ENCODE results near the gene LCLAT1.

Gene LCLAT1

DNA sequence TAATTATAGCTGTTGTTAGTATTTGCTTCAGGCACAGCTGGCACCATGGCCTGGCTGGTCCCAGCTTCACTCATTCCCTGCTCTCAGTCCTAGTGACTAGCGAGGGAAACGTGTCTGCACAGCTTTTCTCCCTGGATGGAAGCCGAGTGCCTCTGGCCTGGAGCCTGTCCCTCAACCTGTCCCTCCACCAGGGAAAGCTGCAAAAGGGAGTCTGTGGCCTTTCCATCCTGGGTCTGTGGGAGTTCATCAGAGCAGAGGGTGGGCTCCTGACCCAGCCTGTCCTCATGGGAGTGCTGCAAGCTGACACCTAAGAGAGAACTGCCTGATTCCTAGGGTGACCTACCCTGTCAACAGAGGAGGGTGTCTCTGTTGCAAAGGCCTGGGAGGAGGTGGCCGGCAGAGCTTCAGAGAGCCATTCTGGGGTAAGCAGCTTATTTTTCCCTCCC lies 241.9 kb downstream of the LCLAT1 start:
- TF ChIP-seq FOXP2 (optimal IDR thresholded peaks at IDR 0.05; ENCODE audit: borderline replicate concordance, extremely low read depth, extremely low read length, insufficient read depth) (no peak), SIN3A (IDR thresholded peaks at IDR 0.05; ENCODE audit: borderline replicate concordance, insufficient read depth, low read length) (no peak), TAF1 (IDR thresholded peaks at IDR 0.05; ENCODE audit: borderline replicate concordance, insufficient read depth, low read length) (no peak), POLR2AphosphoS5 (IDR thresholded peaks at IDR 0.05; ENCODE audit: low read depth, low read length) (no peak)
- TF ChIP-seq, protein P1, sequence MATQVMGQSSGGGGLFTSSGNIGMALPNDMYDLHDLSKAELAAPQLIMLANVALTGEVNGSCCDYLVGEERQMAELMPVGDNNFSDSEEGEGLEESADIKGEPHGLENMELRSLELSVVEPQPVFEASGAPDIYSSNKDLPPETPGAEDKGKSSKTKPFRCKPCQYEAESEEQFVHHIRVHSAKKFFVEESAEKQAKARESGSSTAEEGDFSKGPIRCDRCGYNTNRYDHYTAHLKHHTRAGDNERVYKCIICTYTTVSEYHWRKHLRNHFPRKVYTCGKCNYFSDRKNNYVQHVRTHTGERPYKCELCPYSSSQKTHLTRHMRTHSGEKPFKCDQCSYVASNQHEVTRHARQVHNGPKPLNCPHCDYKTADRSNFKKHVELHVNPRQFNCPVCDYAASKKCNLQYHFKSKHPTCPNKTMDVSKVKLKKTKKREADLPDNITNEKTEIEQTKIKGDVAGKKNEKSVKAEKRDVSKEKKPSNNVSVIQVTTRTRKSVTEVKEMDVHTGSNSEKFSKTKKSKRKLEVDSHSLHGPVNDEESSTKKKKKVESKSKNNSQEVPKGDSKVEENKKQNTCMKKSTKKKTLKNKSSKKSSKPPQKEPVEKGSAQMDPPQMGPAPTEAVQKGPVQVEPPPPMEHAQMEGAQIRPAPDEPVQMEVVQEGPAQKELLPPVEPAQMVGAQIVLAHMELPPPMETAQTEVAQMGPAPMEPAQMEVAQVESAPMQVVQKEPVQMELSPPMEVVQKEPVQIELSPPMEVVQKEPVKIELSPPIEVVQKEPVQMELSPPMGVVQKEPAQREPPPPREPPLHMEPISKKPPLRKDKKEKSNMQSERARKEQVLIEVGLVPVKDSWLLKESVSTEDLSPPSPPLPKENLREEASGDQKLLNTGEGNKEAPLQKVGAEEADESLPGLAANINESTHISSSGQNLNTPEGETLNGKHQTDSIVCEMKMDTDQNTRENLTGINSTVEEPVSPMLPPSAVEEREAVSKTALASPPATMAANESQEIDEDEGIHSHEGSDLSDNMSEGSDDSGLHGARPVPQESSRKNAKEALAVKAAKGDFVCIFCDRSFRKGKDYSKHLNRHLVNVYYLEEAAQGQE (IDR thresholded peaks at IDR 0.05; ENCODE audit: insufficient read depth in 1 of 2, low read depth in 2 of 2, low read length in 2 of 2), result no peak

DNA sequence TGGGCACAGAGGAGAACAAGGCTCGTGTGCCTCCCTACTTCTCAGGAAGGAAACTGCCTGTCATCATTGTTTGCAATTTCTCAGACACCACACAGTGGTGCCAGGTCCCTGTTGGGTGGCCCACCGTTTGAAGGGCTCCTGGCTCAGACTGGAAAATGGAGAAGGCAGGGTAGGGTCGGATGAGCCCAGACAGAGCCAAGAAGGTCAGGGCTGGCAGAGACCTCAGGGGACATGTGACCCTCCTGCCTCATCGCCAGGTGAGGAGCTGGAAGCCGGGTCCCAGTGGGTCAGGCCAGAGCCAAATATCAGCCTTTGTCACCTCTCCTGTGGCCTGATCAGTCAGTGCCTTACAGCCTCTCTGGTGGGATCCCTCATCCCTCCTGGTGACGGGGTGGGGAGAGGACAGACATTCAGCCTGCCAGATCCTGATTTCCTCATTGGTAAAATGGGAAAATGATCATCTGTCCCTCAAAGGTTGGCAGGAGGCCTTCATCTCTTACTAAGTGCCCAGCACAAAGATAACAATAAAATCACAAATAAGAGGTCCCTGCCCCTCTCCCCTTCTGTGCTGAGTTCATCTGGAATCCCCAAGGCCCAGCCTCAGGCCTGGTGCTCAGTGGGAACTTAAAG lies 242.6 kb downstream of the LCLAT1 start:
- TF ChIP-seq TAF1 (IDR thresholded peaks at IDR 0.05; ENCODE audit: borderline replicate concordance, insufficient read depth, low read length) (no peak), FOXP2 (optimal IDR thresholded peaks at IDR 0.05; ENCODE audit: borderline replicate concordance, extremely low read depth, extremely low read length, insufficient read depth) (no peak), SIN3A (IDR thresholded peaks at IDR 0.05; ENCODE audit: borderline replicate concordance, insufficient read depth, low read length) (no peak), POLR2AphosphoS5 (IDR thresholded peaks at IDR 0.05; ENCODE audit: low read depth, low read length) (no peak)
- TF ChIP-seq, protein P1 (IDR thresholded peaks at IDR 0.05; ENCODE audit: insufficient read depth in 1 of 2, low read depth in 2 of 2, low read length in 2 of 2), result no peak

GRCh38 chr2:30690126-30690561 lies 243.1 kb downstream of the LCLAT1 start:
- TF ChIP-seq POLR2AphosphoS5 (IDR thresholded peaks at IDR 0.05; ENCODE audit: low read depth, low read length) (no peak), SIN3A (IDR thresholded peaks at IDR 0.05; ENCODE audit: borderline replicate concordance, insufficient read depth, low read length) (no peak), FOXP2 (optimal IDR thresholded peaks at IDR 0.05; ENCODE audit: borderline replicate concordance, extremely low read depth, extremely low read length, insufficient read depth) (no peak), TAF1 (IDR thresholded peaks at IDR 0.05; ENCODE audit: borderline replicate concordance, insufficient read depth, low read length) (no peak)
- TF ChIP-seq, protein P1 (IDR thresholded peaks at IDR 0.05; ENCODE audit: insufficient read depth in 1 of 2, low read depth in 2 of 2, low read length in 2 of 2), result no peak

- TF ChIP-seq SIN3A (IDR thresholded peaks at IDR 0.05; ENCODE audit: borderline replicate concordance, insufficient read depth, low read length) (no peak), FOXP2 (optimal IDR thresholded peaks at IDR 0.05; ENCODE audit: borderline replicate concordance, extremely low read depth, extremely low read length, insufficient read depth) (no peak), TAF1 (IDR thresholded peaks at IDR 0.05; ENCODE audit: borderline replicate concordance, insufficient read depth, low read length) (no peak), POLR2AphosphoS5 (IDR thresholded peaks at IDR 0.05; ENCODE audit: low read depth, low read length) (no peak)
- TF ChIP-seq, protein P1 (IDR thresholded peaks at IDR 0.05; ENCODE audit: insufficient read depth in 1 of 2, low read depth in 2 of 2, low read length in 2 of 2), result no peak
These were observed 244.3 kb downstream of the LCLAT1 start for GRCh38 chr2:30691091-30691947.
